Liver (tissue), 3 donors: ENCODE measurements around the gene TEX11.
"Not testable (repeated sequence)": the region's sequence is repeated elsewhere in the genome, so short reads cannot be mapped to it uniquely, and the experiment has no call there.

Source experiments
- MAX ChIP-seq: IDR thresholded peaks from 2 replicates; pipeline ENCODE4 v1.6.1; 2016; ENCODE audit warnings: antibody characterized with exemption
- RAD21 ChIP-seq, 2 donors: IDR thresholded peaks; 2 replicates each; pipeline ENCODE4 v1.6.1; 2016; ENCODE audit warnings: antibody characterized with exemption in 2 of 2, mild to moderate bottlenecking in 2 of 2
- TF ChIP-seq, protein P1 (sequence below): fragments of 150-350 bp; IDR thresholded peaks from 2 replicates; pipeline ENCODE4 v1.5.1; 2017; ENCODE audit warnings: improper control_type of control experiment, low read depth, low read length; ENCODE audit not compliant: missing input control
- donor health status: healthy.
- donor health status: healthy.

- TF ChIP-seq, protein P1, sequence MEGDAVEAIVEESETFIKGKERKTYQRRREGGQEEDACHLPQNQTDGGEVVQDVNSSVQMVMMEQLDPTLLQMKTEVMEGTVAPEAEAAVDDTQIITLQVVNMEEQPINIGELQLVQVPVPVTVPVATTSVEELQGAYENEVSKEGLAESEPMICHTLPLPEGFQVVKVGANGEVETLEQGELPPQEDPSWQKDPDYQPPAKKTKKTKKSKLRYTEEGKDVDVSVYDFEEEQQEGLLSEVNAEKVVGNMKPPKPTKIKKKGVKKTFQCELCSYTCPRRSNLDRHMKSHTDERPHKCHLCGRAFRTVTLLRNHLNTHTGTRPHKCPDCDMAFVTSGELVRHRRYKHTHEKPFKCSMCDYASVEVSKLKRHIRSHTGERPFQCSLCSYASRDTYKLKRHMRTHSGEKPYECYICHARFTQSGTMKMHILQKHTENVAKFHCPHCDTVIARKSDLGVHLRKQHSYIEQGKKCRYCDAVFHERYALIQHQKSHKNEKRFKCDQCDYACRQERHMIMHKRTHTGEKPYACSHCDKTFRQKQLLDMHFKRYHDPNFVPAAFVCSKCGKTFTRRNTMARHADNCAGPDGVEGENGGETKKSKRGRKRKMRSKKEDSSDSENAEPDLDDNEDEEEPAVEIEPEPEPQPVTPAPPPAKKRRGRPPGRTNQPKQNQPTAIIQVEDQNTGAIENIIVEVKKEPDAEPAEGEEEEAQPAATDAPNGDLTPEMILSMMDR: not testable (repeated sequence)
- TF ChIP-seq MAX; RAD21 (IDR thresholded peaks at IDR 0.05): not testable (repeated sequence)
These were observed 64.9 kb downstream of the TEX11 start for GRCh38 chrX:70843620-70844019.
